ENCODE measurements around the gene RASGRF1. TPM values are rescaled to one million over a fixed set of nuclear protein-coding genes. Genes with fewer than 3 reads are reported as not detected.
A peak's percentile ranks its signal among the peaks of the same experiment; 100 is the strongest.

The RASGRF1 gene
- total and polyA plus RNA-seq, 8 donors: 0.10 to 3.8 (median 1.2) TPM; not detected in 4

GRCh38 chr15:79009379-79009778 is 81.2 kb downstream of the RASGRF1 start:
- no peak for DNase-seq
- intact Hi-C loops (cut with DNase I; ENCODE audit: low total_unique reads): no loop called here
- no peaks in the 10 kb centered on the region for H3K36me3 ChIP-seq
- TF ChIP-seq POLR2AphosphoS5 (IDR thresholded peaks at IDR 0.05): no peak
- no peak for TF ChIP-seq POLR2A (IDR thresholded peaks at IDR 0.05)
- TF ChIP-seq EP300 (IDR thresholded peaks at IDR 0.05): no peak
- no peak for TF ChIP-seq CTCF (IDR thresholded peaks at IDR 0.05)
- 73 to 86% (median 75%) methylated on average over 4 of the region's 4 CpGs for WGBS, 5 donors
- H3K4me3 ChIP-seq: no peak overlapping the region
- H3K27ac ChIP-seq: no peak overlapping the region
- no peaks in the 10 kb centered on the region for H3K27me3 ChIP-seq
- peaks cover 0 to 7% (median 3%) of the 10 kb centered on the region in 4 donors for H3K4me1 ChIP-seq
- H3K9me3 ChIP-seq: no peaks in the 10 kb centered on the region

GRCh38 chr15:79008659-79009058 is 81.9 kb downstream of the RASGRF1 start:
- Histone ChIP-seq H3K27me3 (no peaks in the 10 kb centered on the region), H3K4me3 (no peak overlapping the region), H3K27ac (no peak overlapping the region), H3K9me3 (no peaks in the 10 kb centered on the region), H3K36me3 (no peaks in the 10 kb centered on the region), H3K4me1 (peaks cover 0 to 13% (median 6%) of the 10 kb centered on the region in 4 donors)
- WGBS, 5 donors: 68 to 76% (median 73%) methylated on average over 10 of the region's 10 CpGs
- TF ChIP-seq CTCF (IDR thresholded peaks at IDR 0.05) (no peak), POLR2A (IDR thresholded peaks at IDR 0.05) (no peak), POLR2AphosphoS5 (IDR thresholded peaks at IDR 0.05) (no peak), EP300 (IDR thresholded peaks at IDR 0.05) (no peak)
- intact Hi-C loops (cut with DNase I; ENCODE audit: low total_unique reads): no loop called here
- DNase-seq: no peak

GRCh38 chr15:79007066-79007465 is 83.5 kb downstream of the RASGRF1 start:
- intact Hi-C loops (cut with DNase I; ENCODE audit: low total_unique reads): no loop called here
- Histone ChIP-seq H3K27ac (no peak overlapping the region), H3K4me1 (peaks cover 0 to 13% (median 6%) of the 10 kb centered on the region in 4 donors), H3K27me3 (no peaks in the 10 kb centered on the region), H3K4me3 (no peak overlapping the region), H3K9me3 (no peaks in the 10 kb centered on the region), H3K36me3 (no peaks in the 10 kb centered on the region)
- TF ChIP-seq POLR2A (IDR thresholded peaks at IDR 0.05) (no peak), CTCF (IDR thresholded peaks at IDR 0.05) (peak in 3 of 7 experiments; percentile 24 to 37 (median 27))
- peak; percentile 63 to 79 for DNase-seq
- 34 to 56% (median 48%) methylated on average over 3 of the region's 3 CpGs for WGBS, 5 donors

- no peak overlapping the region for H3K4me3 ChIP-seq
- H3K27me3 ChIP-seq: no peaks in the 10 kb centered on the region
- no peak for DNase-seq
- peaks cover 0 to 13% (median 6%) of the 10 kb centered on the region in 4 donors for H3K4me1 ChIP-seq
- WGBS, 5 donors: 91 to 94% (median 92%) methylated on average over 14 to 16 of the region's 16 CpGs
- no peaks in the 10 kb centered on the region for H3K36me3 ChIP-seq
- H3K27ac ChIP-seq: no peak overlapping the region
- H3K9me3 ChIP-seq: no peaks in the 10 kb centered on the region
- TF ChIP-seq POLR2AphosphoS5 (IDR thresholded peaks at IDR 0.05) (no peak), CTCF (IDR thresholded peaks at IDR 0.05) (no peak), EP300 (IDR thresholded peaks at IDR 0.05) (no peak), POLR2A (IDR thresholded peaks at IDR 0.05) (no peak)
- intact Hi-C loops (cut with DNase I; ENCODE audit: low total_unique reads): no loop called here
Observed at GRCh38 chr15:79006071-79006470, 84.5 kb downstream of the RASGRF1 start.
